ENCODE measurements around the gene SND1.
A peak's percentile ranks its signal among the peaks of the same experiment; 100 is the strongest.
"Not testable (repeated sequence)": the region's sequence is repeated elsewhere in the genome, so short reads cannot be mapped to it uniquely, and the experiment has no call there.

The SND1 gene

GRCh38 chr7:128108641-128109423 lies 456.8 kb downstream of the SND1 start:
- no peak for DNase-seq

DNA sequence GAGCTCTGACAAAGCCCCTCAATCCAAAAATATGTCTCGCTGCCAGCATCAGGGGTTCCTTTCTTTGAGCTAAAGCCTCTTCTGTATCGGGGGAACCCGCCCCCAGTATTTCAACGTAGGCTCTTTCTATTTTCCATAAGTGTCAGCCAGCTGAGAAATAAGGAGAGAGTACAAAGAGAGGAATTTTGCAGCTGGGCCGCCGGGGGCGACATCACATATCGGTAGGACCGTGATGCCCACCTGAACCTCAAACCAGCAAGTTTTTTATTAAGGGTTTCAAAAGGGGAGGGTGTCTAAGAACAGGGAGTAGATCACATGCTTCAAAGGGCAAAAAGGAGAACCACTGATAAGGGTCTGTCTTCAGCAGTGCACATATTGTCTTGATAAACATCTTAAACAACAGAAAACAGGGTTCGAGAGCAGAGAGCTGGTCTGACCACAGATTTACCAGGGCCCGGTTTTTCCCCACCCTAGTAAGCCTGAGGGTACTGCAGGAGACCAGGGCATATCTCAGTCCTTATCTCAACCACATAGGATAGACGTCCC lies 457.5 kb downstream of the SND1 start:
- DNase-seq, result not testable (repeated sequence)

GRCh38 chr7:128110641-128111364 lies 458.8 kb downstream of the SND1 start:
- no peak for DNase-seq

DNA sequence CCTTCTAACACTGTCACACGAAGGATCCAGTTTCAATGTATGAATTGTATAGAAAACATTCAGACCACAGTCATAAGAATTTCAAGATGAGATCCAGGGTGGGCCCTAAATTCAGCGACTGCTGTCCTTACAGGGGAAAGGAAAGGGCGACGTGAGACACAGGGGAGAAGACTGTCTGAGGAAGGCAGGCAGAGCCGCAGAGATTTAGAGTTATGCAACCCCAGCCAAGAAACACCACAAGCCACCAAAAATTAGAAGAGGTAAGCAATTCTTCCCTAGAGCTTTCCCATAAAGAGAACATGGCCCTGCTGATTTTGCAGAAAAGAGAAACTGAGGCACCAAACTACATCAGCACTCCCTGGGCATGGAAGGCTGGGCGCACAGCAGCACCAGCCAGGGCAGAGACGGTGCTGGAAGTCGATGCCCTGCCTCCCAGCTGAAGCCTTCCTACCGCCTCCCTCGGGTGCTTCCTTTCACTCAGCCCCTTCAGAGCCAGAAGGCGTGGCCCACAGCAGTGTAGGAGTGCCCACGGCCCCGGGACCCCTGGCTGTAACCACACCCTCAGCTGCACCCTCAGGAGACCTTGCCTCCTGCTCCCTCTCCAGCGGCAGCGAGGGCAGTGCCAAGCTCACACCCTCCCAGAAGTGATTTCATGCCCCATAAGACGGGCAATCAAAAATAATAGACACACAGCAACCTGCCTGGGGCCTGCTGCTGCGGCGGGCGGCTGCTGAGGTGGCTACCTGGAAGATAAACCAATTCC lies 460.2 kb downstream of the SND1 start:
- no peak for DNase-seq

DNA sequence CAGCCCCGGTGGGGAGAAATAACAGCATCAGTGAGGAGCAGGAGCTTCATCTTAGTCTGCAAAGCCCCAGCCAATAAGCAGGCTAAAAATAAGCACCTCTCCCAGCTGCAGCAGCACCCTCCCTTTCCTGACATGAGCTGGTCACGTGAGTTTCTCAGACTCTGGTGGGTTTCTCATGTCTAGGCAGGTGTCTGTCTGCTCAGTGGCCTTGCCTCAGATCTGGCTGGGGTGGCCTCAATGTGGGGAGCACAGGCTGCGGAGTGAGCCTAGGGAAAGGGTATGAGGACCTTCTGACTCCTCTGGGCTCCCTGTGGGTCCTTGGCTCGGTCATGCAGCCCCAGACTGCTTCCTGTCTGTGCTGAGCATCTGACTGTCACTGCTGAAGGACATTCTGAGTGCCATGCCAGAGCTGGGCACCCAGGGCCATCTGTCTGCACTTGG lies 460.8 kb downstream of the SND1 start:
- peak in 1 of 2 experiments; percentile 17 for DNase-seq

GRCh38 chr7:128113839-128114238 lies 461.8 kb downstream of the SND1 start:
- no peak for DNase-seq

GRCh38 chr7:128114806-128115205 lies 462.8 kb downstream of the SND1 start:
- DNase-seq, result no peak

DNA sequence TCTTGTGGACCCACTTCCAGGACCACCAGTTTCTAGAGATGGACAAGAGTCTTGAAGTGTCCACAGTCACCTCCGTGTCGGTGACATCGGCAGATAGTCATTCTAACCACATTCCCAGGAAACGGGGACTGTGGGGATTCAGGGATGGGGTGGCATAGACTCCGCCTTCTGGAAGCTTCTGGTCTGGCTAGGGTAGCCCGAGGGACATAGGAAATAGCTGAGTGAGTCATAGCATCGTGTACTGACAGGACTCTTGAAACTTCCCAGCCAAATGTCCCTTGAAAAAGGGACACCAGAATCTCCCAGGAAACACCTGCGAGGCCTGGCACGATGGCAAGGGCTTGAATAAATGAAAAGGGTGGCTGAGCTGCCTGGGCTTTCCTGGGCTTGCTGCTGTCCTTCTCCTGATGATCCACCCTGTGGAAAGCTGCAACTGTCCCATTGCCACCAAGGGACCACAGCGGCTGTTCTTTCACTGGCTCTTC lies 463.4 kb downstream of the SND1 start:
- no peak for DNase-seq

DNA sequence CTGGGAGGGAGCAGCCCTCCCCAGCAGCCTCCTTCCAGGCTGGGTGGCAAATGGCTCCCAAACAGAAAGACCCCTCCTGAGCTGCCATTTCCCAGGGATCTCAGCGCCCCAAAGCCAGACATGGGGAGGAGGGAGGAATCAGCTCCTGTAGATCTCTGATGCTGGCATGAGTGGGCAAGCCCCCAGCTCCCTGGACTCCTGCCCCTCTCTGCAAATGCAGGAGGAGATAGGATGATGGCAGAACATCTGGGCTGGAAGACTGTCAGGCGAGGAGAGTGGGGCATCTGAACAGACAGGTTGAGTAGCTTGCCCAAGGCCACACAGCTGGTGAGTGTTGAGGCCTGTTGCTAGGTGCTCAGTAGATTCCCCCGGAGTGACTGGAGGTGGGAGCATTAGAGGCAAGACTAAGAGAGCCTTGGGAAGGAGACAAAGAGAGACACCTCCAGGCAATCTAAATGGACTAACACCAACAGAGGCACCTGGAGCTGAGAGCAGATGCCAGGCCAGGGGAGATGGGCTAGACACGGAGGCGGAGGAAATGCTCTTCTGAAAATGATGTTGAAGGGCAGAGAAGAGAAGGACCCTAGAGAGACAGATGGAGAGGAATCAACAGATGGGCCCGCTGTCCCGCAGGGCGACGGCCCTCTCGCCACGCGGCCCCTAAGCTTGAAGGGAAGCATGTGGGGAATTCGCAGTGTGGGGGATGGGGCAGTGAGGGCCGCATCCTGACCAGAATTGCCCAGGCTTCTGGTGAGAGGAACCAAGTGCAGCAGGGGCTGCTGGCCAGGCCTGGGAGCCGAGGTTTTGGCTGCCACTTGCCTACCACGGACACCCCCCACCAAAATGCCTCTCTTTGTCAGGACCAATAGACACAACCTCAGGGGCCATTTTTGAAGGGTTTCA lies 464.1 kb downstream of the SND1 start:
- no peak for DNase-seq

GRCh38 chr7:128116740-128117139 lies 464.7 kb downstream of the SND1 start:
- DNase-seq, result no peak

GRCh38 chr7:128117691-128118090 lies 465.7 kb downstream of the SND1 start:
- no peak for DNase-seq

GRCh38 chr7:128119036-128119435 lies 467.0 kb downstream of the SND1 start:
- DNase-seq, result no peak

DNA sequence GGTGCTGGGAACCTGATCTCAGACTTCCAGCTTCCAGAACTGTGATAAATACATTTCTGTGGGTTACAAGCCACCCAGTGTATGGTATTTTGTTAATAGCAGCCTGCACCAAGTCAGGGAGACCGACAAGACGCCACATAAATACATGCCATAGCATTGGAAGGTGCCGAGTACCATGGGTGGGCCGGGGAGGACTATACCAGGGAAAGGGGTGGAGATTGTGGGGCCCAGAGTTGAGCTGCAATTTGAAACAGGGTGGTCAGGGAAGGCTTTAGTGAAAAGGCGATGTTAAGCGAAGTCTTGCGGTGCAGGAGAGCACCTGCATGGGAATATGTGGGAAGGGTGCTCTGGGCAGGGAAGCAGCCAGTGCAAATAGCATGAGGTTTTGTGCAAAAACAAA lies 468.1 kb downstream of the SND1 start:
- no peak for DNase-seq

- no peak for DNase-seq
Observed at GRCh38 chr7:128120976-128121490, 469.0 kb downstream of the SND1 start.

DNA sequence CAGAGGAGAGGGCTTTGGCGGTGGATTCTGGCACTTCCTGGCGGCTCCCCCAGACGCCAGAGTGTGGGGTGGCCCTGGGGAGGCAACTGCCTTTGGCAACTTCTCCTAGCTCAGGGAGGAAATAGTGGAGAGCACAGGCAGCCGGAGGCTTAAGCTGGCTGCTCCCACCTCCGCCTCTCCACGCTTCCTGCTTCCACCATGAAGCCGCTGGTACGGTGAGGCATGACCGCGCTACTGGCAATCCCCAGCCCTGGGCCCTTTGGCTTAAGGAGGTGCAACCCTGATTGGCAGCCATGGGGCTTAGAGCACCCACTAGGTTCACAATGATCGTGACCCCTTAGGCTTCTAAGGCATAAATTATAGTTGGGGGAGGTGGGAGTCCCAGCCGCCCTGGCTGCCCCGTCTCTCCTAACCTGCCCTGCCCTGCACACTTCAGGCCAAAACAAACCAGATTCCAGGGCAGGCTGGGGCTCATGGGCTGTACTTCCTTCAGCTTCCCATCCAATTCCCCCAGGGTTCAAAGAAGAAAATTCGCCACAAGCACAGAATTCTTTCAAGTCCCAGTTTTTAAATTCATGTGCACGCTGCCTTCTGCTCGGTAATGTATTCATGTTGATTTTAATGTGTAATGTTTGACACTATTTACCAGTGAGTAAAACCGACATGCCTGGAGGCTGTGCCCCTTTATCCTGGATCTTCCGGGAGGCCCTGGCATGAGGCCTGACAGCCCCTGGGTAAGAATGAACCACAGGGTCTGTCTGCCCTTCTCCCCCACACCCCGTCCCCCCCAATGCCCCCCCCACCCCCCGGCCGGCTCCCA lies 469.9 kb downstream of the SND1 start:
- DNase-seq, result peak in 1 of 2 experiments; percentile 32

- DNase-seq, result no peak
Observed at GRCh38 chr7:128122576-128123290, 470.7 kb downstream of the SND1 start.

DNA sequence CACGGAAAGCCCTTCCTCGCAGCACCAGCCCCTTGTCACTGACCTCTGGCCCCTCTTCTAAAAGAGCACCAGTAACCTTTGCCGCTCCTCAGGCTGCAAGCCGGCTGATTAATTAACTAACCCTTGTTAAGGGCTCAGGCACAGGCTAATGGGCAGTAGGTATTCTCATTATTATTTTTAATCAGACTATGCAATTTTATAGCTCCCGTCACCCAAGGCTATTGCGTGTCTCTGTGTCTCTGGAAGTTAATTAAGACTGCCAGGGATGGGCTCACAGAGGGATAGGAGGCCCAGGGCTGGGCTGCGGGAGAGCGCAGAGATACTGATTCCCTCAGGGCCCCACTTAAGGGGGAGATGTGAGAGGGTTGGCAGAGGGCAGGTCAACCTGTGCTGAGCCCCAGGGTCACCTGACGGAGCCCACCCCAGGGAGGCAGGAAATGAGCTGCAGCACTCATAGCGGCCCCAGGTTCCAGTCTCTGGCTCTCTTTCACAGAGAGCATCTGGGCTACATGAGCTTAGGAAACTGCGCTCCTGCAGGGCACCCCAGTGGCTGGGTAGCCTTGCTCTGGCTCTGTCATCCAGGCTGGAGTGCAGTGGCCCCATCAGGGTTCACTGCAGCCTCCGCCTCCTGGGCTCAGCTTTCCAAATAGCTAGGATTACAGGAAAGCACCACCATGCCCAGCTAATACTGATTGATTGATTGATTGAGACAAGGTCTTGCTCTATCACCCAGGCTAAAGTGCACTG lies 471.5 kb downstream of the SND1 start:
- no peak for DNase-seq

- no peak for DNase-seq
Observed at GRCh38 chr7:128124786-128125185, 472.8 kb downstream of the SND1 start.

- no peak for DNase-seq
Observed at GRCh38 chr7:128125816-128126215, 473.8 kb downstream of the SND1 start.

All from NCI-H446 (cell line).